CD14-positive monocyte (primary cell): ENCODE measurements around the gene CALR. TPM values are rescaled to one million over a fixed set of nuclear protein-coding genes. Genes with fewer than 3 reads are reported as not detected.

ENCODE experiments used
- DNase-seq, 3 donors: peaks; one replicate each; pipeline ENCODE4 v3.0.0-alpha.2; 2011 to 2022
- H2AFZ ChIP-seq: 2 replicates; pipeline ENCODE4 v1.6.0; 2012; ENCODE audit warnings: mild to moderate bottlenecking, low read depth, low read length, inconsistent platforms; ENCODE audit not compliant: insufficient read depth, poor library complexity, severe bottlenecking
- H3K27ac ChIP-seq, 2 donors: 1 replicate in 1 of 2; 2 replicates in 1 of 2; pipeline ENCODE4 v1.5.1; 2012 to 2013; ENCODE audit warnings: low read length in 2 of 2, control low read depth in 1 of 2, inconsistent platforms in 1 of 2, low read depth in 1 of 2, mild to moderate bottlenecking in 1 of 2
- H3K27me3 ChIP-seq, 2 donors: one replicate each; pipeline versions ENCODE4 v1.6.0 to v1.6.1; 2011 to 2013; ENCODE audit warnings: low read length in 2 of 2; ENCODE audit not compliant: control insufficient read depth in 2 of 2, insufficient read depth in 2 of 2
- H3K36me3 ChIP-seq, 2 donors: replicated peaks in 1 of 2; 1 replicate in 1 of 2; 2 replicates in 1 of 2; pipeline versions ENCODE4 v1.5.1 to v1.6.1; 2012 to 2013; ENCODE audit warnings: low read length in 2 of 2, control low read depth in 1 of 2, inconsistent platforms in 1 of 2, mild to moderate bottlenecking in 1 of 2; ENCODE audit not compliant: insufficient read depth in 2 of 2, control insufficient read depth in 1 of 2
- H3K4me1 ChIP-seq, 2 donors: 1 replicate in 1 of 2; 2 replicates in 1 of 2; pipeline versions ENCODE4 v1.5.1 to v1.6.1; 2012 to 2013; ENCODE audit warnings: low read length in 2 of 2, control low read depth in 1 of 2, inconsistent platforms in 1 of 2, mild to moderate bottlenecking in 1 of 2, moderate library complexity in 1 of 2; ENCODE audit not compliant: insufficient read depth in 2 of 2, control insufficient read depth in 1 of 2
- H3K4me2 ChIP-seq: replicated peaks from 2 replicates; pipeline ENCODE3; 2012; ENCODE audit warnings: low read length, moderate library complexity, mild to moderate bottlenecking; ENCODE audit not compliant: poor library complexity, severe bottlenecking; ENCODE audit errors: extremely low read depth
- H3K4me3 ChIP-seq, 3 experiments: fragments of 200-600 bp in 1 of 3; sonication (generic) in 1 of 3; replicated peaks in 1 of 3; 1 replicate in 2 of 3; 2 replicates in 1 of 3; pipeline ENCODE4 v1.5.1; 2011 to 2013; ENCODE audit warnings: low read length in 3 of 3, mild to moderate bottlenecking in 3 of 3, control low read depth in 2 of 3, low read depth in 2 of 3, inconsistent platforms in 1 of 3, moderate library complexity in 1 of 3
- H3K79me2 ChIP-seq: 2 replicates; pipeline ENCODE4 v1.6.0; 2012; ENCODE audit warnings: mild to moderate bottlenecking, control low read depth, inconsistent platforms, low read length, moderate library complexity; ENCODE audit not compliant: insufficient read depth
- H3K9ac ChIP-seq: 2 replicates; pipeline ENCODE4 v1.6.0; 2017; ENCODE audit warnings: low read length, mild to moderate bottlenecking; ENCODE audit not compliant: insufficient read depth, poor library complexity, severe bottlenecking
- H3K9me3 ChIP-seq, 2 donors: replicated peaks in 1 of 2; 1 replicate in 1 of 2; 2 replicates in 1 of 2; pipeline versions ENCODE4 v1.5.1 to v1.6.1; 2012 to 2013; ENCODE audit warnings: low read length in 2 of 2, control low read depth in 1 of 2; ENCODE audit not compliant: control insufficient read depth in 1 of 2, insufficient read depth in 1 of 2
- H4K20me1 ChIP-seq: 2 replicates; pipeline ENCODE4 v1.6.0; 2012; ENCODE audit warnings: mild to moderate bottlenecking, low read length, control low read depth, moderate library complexity; ENCODE audit not compliant: insufficient read depth
- H3K27ac Mint-ChIP-seq, 7 donors: one replicate each; pipeline ENCODE4 v1.8.0; 2020; ENCODE audit warnings: mild to moderate bottlenecking in 7 of 7, mixed read lengths in 7 of 7, moderate library complexity in 6 of 7, inconsistent platforms in 2 of 7
- H3K27me3 Mint-ChIP-seq, 3 donors: one replicate each; pipeline ENCODE4 v1.8.0; 2021 to 2022; ENCODE audit warnings: low read depth in 3 of 3, mild to moderate bottlenecking in 3 of 3, mixed read lengths in 3 of 3, moderate library complexity in 3 of 3, inconsistent platforms in 1 of 3
- H3K36me3 Mint-ChIP-seq, 2 donors: one replicate each; pipeline ENCODE4 v1.8.0; 2020; ENCODE audit warnings: mixed read lengths in 2 of 2, inconsistent platforms in 1 of 2, mild to moderate bottlenecking in 1 of 2
- H3K4me1 Mint-ChIP-seq: one replicate; pipeline ENCODE4 v1.8.0; 2020; ENCODE audit warnings: mild to moderate bottlenecking, mixed read lengths
- H3K4me3 Mint-ChIP-seq, 2 donors: one replicate each; pipeline ENCODE4 v1.8.0; 2020; ENCODE audit warnings: mild to moderate bottlenecking in 2 of 2, mixed read lengths in 2 of 2, moderate library complexity in 1 of 2
- H3K9me3 Mint-ChIP-seq, 7 donors: one replicate each; pipeline ENCODE4 v1.8.0; 2020 to 2022; ENCODE audit warnings: mixed read lengths in 7 of 7, mild to moderate bottlenecking in 6 of 7, moderate library complexity in 6 of 7, inconsistent platforms in 2 of 7
- WGBS: methylation state at CpG from one replicate; pipeline ENCODE4 v1.1.5; 2013; ENCODE audit warnings: missing lambda C conversion rate; ENCODE audit not compliant: insufficient coverage; 5-methylcytosine and 5-hydroxymethylcytosine counted together
- intact Hi-C, 2 donors: fragments of 100-400 bp; cut with micrococcal nuclease; formaldehyde crosslinking; loops; one replicate each; pipeline versions ENCODE4 v1.15.0 to v1.15.1; 2023
- polyA plus RNA-seq, 3 donors: library from polyadenylated mRNA; depleted of rRNA in 1 of 3; unstranded in 2 of 3; stranded (reverse) in 1 of 3; fragments of 300-500 nt in 2 of 3; fragments of >200 nt in 1 of 3; fragmentation: Illumina TruSeq in 2 of 3; gene quantifications; 1 replicate in 2 of 3; 2 replicates in 1 of 3; pipeline ENCODE4 v1.2.3, GENCODE V29; 2012 to 2021
- TF ChIP-seq, protein P1 (sequence below): fragments of 200-600 bp; IDR thresholded peaks from one replicate; pipeline ENCODE4 v1.8.0; 2022; ENCODE audit warnings: antibody characterized with exemption, mild to moderate bottlenecking

CALR gene
- polyA plus RNA-seq, 3 donors: 109 to 441 (median 133) TPM

DNA sequence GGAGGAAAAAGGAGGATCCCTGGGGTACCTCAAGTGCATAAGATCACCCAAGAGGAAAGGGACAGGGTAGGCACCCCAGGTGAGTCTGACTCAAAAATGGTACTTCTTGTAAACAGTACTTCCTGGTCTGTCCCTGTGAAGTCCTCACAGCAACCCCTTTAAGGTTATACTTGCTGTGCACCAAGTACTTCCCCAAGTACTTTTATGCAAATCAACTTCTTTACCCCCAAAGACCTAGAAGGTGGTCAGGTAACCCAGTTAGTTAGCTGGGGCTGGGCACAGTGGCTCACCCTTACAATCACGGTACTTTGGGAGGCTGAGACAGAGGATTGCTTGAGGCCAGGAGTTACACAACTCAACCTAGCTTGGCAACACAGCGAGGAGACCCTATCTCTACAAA lies 2.5 kb downstream of the CALR start:
- peak overlapping the region in 5 of 7 donors; percentile 40 to 97 (median 65) for H3K27ac Mint-ChIP-seq
- peak overlapping the region in 1 of 2 donors; percentile 99 for H3K4me3 Mint-ChIP-seq
- peaks cover 0 to 2% (median 1%) of the 10 kb centered on the region in 3 donors for H3K27me3 Mint-ChIP-seq
- DNase-seq: no peak
- peaks cover 49 to 76% of the 10 kb centered on the region in 2 donors for H3K4me1 ChIP-seq
- peak overlapping the region in 1 of 2 donors; percentile 98 for H3K27ac ChIP-seq
- H3K36me3 ChIP-seq: peaks cover 34 to 52% of the 10 kb centered on the region in 2 donors
- H3K9me3 ChIP-seq: no peaks in the 10 kb centered on the region
- H3K36me3 Mint-ChIP-seq: peaks cover 47 to 50% of the 10 kb centered on the region in 2 donors
- peaks cover 58% of the 10 kb centered on the region for H4K20me1 ChIP-seq
- peak overlapping the region; percentile 94 for H3K4me2 ChIP-seq
- H3K4me1 Mint-ChIP-seq: peaks cover 61% of the 10 kb centered on the region
- no peaks in the 10 kb centered on the region for H3K9me3 Mint-ChIP-seq
- H3K9ac ChIP-seq: no peak overlapping the region
- TF ChIP-seq, protein P1, sequence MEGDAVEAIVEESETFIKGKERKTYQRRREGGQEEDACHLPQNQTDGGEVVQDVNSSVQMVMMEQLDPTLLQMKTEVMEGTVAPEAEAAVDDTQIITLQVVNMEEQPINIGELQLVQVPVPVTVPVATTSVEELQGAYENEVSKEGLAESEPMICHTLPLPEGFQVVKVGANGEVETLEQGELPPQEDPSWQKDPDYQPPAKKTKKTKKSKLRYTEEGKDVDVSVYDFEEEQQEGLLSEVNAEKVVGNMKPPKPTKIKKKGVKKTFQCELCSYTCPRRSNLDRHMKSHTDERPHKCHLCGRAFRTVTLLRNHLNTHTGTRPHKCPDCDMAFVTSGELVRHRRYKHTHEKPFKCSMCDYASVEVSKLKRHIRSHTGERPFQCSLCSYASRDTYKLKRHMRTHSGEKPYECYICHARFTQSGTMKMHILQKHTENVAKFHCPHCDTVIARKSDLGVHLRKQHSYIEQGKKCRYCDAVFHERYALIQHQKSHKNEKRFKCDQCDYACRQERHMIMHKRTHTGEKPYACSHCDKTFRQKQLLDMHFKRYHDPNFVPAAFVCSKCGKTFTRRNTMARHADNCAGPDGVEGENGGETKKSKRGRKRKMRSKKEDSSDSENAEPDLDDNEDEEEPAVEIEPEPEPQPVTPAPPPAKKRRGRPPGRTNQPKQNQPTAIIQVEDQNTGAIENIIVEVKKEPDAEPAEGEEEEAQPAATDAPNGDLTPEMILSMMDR: no peak
- peak overlapping the region in 1 of 3 experiments; percentile 100 for H3K4me3 ChIP-seq
- 29% methylated on average over 1 of the region's 2 CpGs for WGBS
- H2AFZ ChIP-seq: no peak overlapping the region
- H3K79me2 ChIP-seq: peaks cover 57% of the 10 kb centered on the region
- intact Hi-C loops: no loop called here
- no peaks in the 10 kb centered on the region for H3K27me3 ChIP-seq

DNA sequence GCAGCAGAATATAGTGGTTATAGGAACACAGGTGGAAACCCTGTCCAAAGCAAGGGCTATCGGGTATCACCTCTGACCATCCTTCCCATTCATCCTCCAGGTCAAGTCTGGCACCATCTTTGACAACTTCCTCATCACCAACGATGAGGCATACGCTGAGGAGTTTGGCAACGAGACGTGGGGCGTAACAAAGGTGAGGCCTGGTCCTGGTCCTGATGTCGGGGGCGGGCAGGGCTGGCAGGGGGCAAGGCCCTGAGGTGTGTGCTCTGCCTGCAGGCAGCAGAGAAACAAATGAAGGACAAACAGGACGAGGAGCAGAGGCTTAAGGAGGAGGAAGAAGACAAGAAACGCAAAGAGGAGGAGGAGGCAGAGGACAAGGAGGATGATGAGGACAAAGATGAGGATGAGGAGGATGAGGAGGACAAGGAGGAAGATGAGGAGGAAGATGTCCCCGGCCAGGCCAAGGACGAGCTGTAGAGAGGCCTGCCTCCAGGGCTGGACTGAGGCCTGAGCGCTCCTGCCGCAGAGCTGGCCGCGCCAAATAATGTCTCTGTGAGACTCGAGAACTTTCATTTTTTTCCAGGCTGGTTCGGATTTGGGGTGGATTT lies 5.1 kb downstream of the CALR start:
- intact Hi-C loops: no loop called here
- Histone ChIP-seq H3K79me2 (peaks cover 82% of the 10 kb centered on the region), H4K20me1 (peaks cover 57% of the 10 kb centered on the region), H2AFZ (no peak overlapping the region), H3K9me3 (no peaks in the 10 kb centered on the region), H3K27me3 (no peaks in the 10 kb centered on the region), H3K36me3 (peaks cover 45 to 63% of the 10 kb centered on the region in 2 donors), H3K27ac (peak overlapping the region in 1 of 2 donors; percentile 71), H3K4me1 (peaks cover 41 to 69% of the 10 kb centered on the region in 2 donors), H3K9ac (no peak overlapping the region), H3K4me2 (no peak overlapping the region), H3K4me3 (no peak overlapping the region)
- peak overlapping the region; percentile 49 to 87 (median 74) for H3K27ac Mint-ChIP-seq
- H3K9me3 Mint-ChIP-seq: no peaks in the 10 kb centered on the region
- peak in 1 of 3 donors; percentile 39 for DNase-seq
- H3K4me3 Mint-ChIP-seq: no peak overlapping the region
- H3K4me1 Mint-ChIP-seq: peaks cover 52% of the 10 kb centered on the region
- WGBS: 63% methylated on average over 9 of the region's 18 CpGs
- no peaks in the 10 kb centered on the region for H3K27me3 Mint-ChIP-seq
- H3K36me3 Mint-ChIP-seq: peaks cover 57 to 65% of the 10 kb centered on the region in 2 donors
- TF ChIP-seq, protein P1: no peak
